Ishikawa (cell line): ENCODE measurements around the gene PXDC1.

ENCODE experiments used
- CEBPB ChIP-seq: IDR thresholded peaks from 2 replicates; pipeline ENCODE4 v1.6.1; 2012
- CREB1 ChIP-seq: IDR thresholded peaks from 2 replicates; pipeline ENCODE4 v1.6.1; 2012; ENCODE audit warnings: low read depth
- EGR1 ChIP-seq: IDR thresholded peaks from 2 replicates; pipeline ENCODE4 v1.6.1; 2012
- EP300 ChIP-seq: IDR thresholded peaks from 2 replicates; pipeline ENCODE4 v1.6.1; 2012; ENCODE audit warnings: borderline replicate concordance
- FOXM1 ChIP-seq: IDR thresholded peaks from 2 replicates; pipeline ENCODE4 v1.6.1; 2012; ENCODE audit warnings: low read depth, borderline replicate concordance
- NFIC ChIP-seq: IDR thresholded peaks from 2 replicates; pipeline ENCODE4 v1.6.1; 2012
- RAD21 ChIP-seq: IDR thresholded peaks from 2 replicates; pipeline ENCODE4 v1.6.1; 2012; ENCODE audit warnings: low read depth
- TAF1 ChIP-seq: IDR thresholded peaks from 2 replicates; pipeline ENCODE4 v1.6.1; 2012; ENCODE audit warnings: low read depth, mild to moderate bottlenecking
- TCF12 ChIP-seq: IDR thresholded peaks from 2 replicates; pipeline ENCODE4 v1.6.1; 2012; ENCODE audit warnings: low read depth
- TEAD4 ChIP-seq: IDR thresholded peaks from 2 replicates; pipeline ENCODE4 v1.6.1; 2012
- YY1 ChIP-seq: IDR thresholded peaks from 2 replicates; pipeline ENCODE4 v1.6.1; 2012; ENCODE audit warnings: low read depth
- ZBTB7A ChIP-seq: IDR thresholded peaks from 2 replicates; pipeline ENCODE4 v1.6.1; 2012; ENCODE audit warnings: low read depth
- TF ChIP-seq, protein P1 (sequence below): IDR thresholded peaks from 2 replicates; pipeline ENCODE4 v1.6.1; 2012; ENCODE audit warnings: low read depth, mild to moderate bottlenecking
- TF ChIP-seq, protein P2 (sequence below): IDR thresholded peaks from 2 replicates; pipeline ENCODE4 v1.6.1; 2012

DNA sequence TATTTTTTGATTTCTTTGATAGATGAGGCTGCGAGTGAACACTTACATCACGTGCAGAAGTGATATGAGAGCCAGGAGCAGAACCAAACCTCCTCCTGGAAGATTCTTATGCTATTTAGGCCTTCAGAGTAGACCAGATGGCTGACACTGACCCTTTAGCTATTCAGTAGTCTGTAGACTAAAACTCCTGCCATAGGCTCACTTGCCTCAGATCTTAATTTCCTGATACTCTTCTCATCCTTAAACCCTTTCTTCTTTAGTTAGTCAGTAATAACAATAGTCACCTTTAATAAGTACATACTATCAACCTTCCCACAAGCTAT, 45.2 kb upstream of the PXDC1 start:
- TF ChIP-seq TAF1 (no peak), YY1 (no peak), ZBTB7A (no peak), EP300 (no peak), CREB1 (no peak), RAD21 (no peak), CEBPB (no peak), TEAD4 (no peak), FOXM1 (no peak), EGR1 (no peak), NFIC (no peak), TCF12 (no peak)
- TF ChIP-seq, protein P1, sequence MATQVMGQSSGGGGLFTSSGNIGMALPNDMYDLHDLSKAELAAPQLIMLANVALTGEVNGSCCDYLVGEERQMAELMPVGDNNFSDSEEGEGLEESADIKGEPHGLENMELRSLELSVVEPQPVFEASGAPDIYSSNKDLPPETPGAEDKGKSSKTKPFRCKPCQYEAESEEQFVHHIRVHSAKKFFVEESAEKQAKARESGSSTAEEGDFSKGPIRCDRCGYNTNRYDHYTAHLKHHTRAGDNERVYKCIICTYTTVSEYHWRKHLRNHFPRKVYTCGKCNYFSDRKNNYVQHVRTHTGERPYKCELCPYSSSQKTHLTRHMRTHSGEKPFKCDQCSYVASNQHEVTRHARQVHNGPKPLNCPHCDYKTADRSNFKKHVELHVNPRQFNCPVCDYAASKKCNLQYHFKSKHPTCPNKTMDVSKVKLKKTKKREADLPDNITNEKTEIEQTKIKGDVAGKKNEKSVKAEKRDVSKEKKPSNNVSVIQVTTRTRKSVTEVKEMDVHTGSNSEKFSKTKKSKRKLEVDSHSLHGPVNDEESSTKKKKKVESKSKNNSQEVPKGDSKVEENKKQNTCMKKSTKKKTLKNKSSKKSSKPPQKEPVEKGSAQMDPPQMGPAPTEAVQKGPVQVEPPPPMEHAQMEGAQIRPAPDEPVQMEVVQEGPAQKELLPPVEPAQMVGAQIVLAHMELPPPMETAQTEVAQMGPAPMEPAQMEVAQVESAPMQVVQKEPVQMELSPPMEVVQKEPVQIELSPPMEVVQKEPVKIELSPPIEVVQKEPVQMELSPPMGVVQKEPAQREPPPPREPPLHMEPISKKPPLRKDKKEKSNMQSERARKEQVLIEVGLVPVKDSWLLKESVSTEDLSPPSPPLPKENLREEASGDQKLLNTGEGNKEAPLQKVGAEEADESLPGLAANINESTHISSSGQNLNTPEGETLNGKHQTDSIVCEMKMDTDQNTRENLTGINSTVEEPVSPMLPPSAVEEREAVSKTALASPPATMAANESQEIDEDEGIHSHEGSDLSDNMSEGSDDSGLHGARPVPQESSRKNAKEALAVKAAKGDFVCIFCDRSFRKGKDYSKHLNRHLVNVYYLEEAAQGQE = no peak
- TF ChIP-seq, protein P2, sequence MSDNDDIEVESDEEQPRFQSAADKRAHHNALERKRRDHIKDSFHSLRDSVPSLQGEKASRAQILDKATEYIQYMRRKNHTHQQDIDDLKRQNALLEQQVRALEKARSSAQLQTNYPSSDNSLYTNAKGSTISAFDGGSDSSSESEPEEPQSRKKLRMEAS = no peak
